GM12801 (cell line): ENCODE results near the gene MANSC1.

Source experiments
- CTCF ChIP-seq: IDR thresholded peaks from one replicate; pipeline ENCODE4 v1.5.1; 2011; ENCODE audit warnings: control low read depth; ENCODE audit not compliant: insufficient read length; ENCODE audit errors: extremely low read depth

MANSC1 gene

GRCh38 chr12:12326262-12326661 is 23.8 kb downstream of the MANSC1 start:
- no peak for TF ChIP-seq CTCF

- TF ChIP-seq CTCF = no peak
Measured at GRCh38 chr12:12323591-12323990, 26.5 kb downstream of the MANSC1 start.

DNA sequence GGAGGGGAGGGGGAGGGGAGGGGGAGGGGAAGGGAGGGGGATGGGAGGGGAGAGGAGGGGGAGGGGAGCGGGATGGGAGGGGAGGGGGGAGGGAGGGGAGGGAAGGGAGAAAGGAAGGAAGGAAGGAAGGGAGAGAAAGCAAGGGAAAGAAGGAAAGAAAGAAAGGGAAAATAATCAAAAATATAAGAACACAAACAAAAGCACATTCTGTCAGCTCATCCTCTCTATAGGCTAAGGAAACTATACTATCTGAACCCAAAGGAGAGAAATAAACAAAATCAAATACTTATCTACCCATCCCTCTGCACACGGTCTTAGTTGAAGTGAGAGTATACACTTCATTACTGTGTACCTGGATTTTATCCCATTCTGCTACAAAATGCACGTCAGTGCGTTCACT is 26.9 kb downstream of the MANSC1 start:
- TF ChIP-seq CTCF = no peak

GRCh38 chr12:12319451-12320183 is 30.4 kb downstream of the MANSC1 start:
- TF ChIP-seq CTCF = no peak

- no peak for TF ChIP-seq CTCF
Measured at GRCh38 chr12:12315838-12316237, 34.2 kb downstream of the MANSC1 start.

DNA sequence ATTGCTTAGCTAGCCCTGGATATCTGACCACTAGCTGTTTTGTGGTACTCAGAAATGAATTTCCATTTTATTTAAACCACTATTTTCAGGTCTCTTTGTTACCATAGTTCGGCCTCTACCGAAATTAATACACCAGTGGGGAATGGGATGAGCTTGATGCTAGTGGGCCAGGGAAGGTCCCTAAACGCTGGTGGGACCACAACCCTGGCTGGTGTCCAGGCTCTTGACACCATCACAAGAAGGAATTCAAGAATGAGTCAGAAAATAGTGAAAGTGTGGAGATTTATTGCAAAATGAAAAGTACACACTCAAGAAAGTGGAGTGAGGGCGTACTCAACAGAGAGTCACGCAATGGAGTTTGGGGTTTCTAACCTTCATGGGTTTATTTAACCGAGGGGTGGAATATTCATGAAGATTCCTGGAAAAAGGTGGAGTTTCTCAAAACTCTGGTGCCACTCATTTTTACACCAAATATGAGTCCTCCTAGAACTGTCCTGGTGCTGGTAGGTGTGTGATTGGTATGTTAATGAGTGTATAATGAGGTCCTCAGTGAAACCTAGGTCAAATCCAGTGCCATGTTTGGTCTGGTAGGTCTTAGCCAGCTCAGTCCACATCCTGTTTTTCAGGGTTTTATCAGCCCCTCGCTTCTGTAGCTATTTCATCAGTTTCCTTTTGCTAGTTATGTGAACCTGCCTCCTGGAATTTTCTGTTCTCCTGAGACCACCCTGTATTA is 44.3 kb downstream of the MANSC1 start:
- TF ChIP-seq CTCF = no peak

- no peak for TF ChIP-seq CTCF
Measured at GRCh38 chr12:12302976-12303375, 47.1 kb downstream of the MANSC1 start.
